GM12878 (cell line): ENCODE measurements around the gene OLFM2. TPM values are rescaled to one million over a fixed set of nuclear protein-coding genes. Genes with fewer than 3 reads are reported as not detected.

ENCODE experiments used
- BACH1 ChIP-seq: fragments of 450-650 bp; IDR thresholded peaks from 2 replicates; pipeline ENCODE4 v1.6.1; 2017; ENCODE audit warnings: mild to moderate bottlenecking, borderline replicate concordance
- BRCA1 ChIP-seq: IDR thresholded peaks from 2 replicates; pipeline ENCODE4 v1.6.1; 2011; ENCODE audit warnings: low read depth, low read length, improper control_type of control experiment
- CBX3 ChIP-seq: fragments of 200-600 bp; sonication (generic); IDR thresholded peaks from 2 replicates; pipeline ENCODE4 v1.6.1; 2016; ENCODE audit warnings: low read depth, borderline replicate concordance
- EP300 ChIP-seq, 2 experiments: fragments of 150-350 bp in 1 of 2; IDR thresholded peaks; 2 replicates each; pipeline ENCODE4 v1.6.1; 2011 to 2012; ENCODE audit warnings: low read depth in 2 of 2, low read length in 2 of 2, borderline replicate concordance in 1 of 2, improper control_type of control experiment in 1 of 2, inconsistent platforms in 1 of 2; ENCODE audit not compliant: control insufficient read depth in 1 of 2
- HCFC1 ChIP-seq: fragments of 150-350 bp; IDR thresholded peaks from 2 replicates; pipeline ENCODE4 v1.6.1; 2014; ENCODE audit warnings: low read length
- HDGF ChIP-seq: fragments of 450-650 bp; IDR thresholded peaks from 2 replicates; pipeline ENCODE4 v1.6.1; 2016; ENCODE audit warnings: antibody characterized with exemption
- LARP7 ChIP-seq: fragments of 450-650 bp; IDR thresholded peaks from 2 replicates; pipeline ENCODE4 v1.6.1; 2017; ENCODE audit warnings: mild to moderate bottlenecking
- NFIC ChIP-seq: IDR thresholded peaks from 2 replicates; pipeline ENCODE4 v1.6.1; 2012; ENCODE audit warnings: low read depth, mild to moderate bottlenecking, inconsistent platforms, low read length, moderate library complexity
- NR2C2 ChIP-seq: IDR thresholded peaks from 2 replicates; pipeline ENCODE4 v1.6.1; 2011; ENCODE audit warnings: borderline replicate concordance, low read depth; ENCODE audit not compliant: control insufficient read depth, insufficient read length
- RELB ChIP-seq: fragments of 450-650 bp; IDR thresholded peaks from 2 replicates; pipeline ENCODE4 v1.6.1; 2017; ENCODE audit warnings: low read depth, mild to moderate bottlenecking, moderate library complexity
- RFX5 ChIP-seq: IDR thresholded peaks from 2 replicates; pipeline ENCODE4 v1.6.1; 2011; ENCODE audit warnings: low read depth, low read length, improper control_type of control experiment
- SIX5 ChIP-seq: IDR thresholded peaks from 2 replicates; pipeline ENCODE4 v1.6.1; 2011; ENCODE audit warnings: mild to moderate bottlenecking, low read depth, low read length, moderate library complexity; ENCODE audit not compliant: severe bottlenecking
- TBL1XR1 ChIP-seq: IDR thresholded peaks from 2 replicates; pipeline ENCODE4 v1.6.1; 2012; ENCODE audit warnings: low read depth, low read length, improper control_type of control experiment
- ZNF217 ChIP-seq: fragments of 450-650 bp; IDR thresholded peaks from 2 replicates; pipeline ENCODE4 v1.6.1; 2017; ENCODE audit warnings: antibody characterized with exemption, mild to moderate bottlenecking
- ZNF622 ChIP-seq: fragments of 450-650 bp; IDR thresholded peaks from 2 replicates; pipeline ENCODE4 v1.6.1; 2017; ENCODE audit warnings: mild to moderate bottlenecking, inconsistent platforms
- polyA plus RNA-seq, 11 experiments: library from polyadenylated mRNA; depleted of rRNA in 4 of 11; unstranded in 6 of 11; stranded (reverse) in 5 of 11; fragments of >200 nt; fragmentation: Nextera tagmentation in 4 of 11; fragmentation: Illumina TruSeq in 1 of 11; extraction: Ambion mirVana in 4 of 11; extraction: Trizol in 1 of 11; gene quantifications; 1 replicate in 1 of 11; 2 replicates in 10 of 11; pipeline versions ENCODE4 v1.2.1 to v1.2.3, GENCODE V29; 2011 to 2016; ENCODE audit warnings: inconsistent platforms in 2 of 11, missing spikeins in 2 of 11, low read depth in 1 of 11
- total RNA-seq, 4 experiments: library from RNA; depleted of rRNA in 3 of 4; stranded (reverse); fragments of >200 nt in 3 of 4; fragmentation: Illumina TruSeq in 1 of 4; extraction: Trizol in 1 of 4; gene quantifications; 2 replicates each; pipeline versions ENCODE4 v1.2.1 to v1.2.3, GENCODE V29; 2013 to 2021
- TF ChIP-seq, protein P1 (sequence below): fragments of 450-650 bp; formaldehyde crosslinking; IDR thresholded peaks from 2 replicates; pipeline ENCODE4 v1.4.0; 2022; ENCODE audit warnings: mild to moderate bottlenecking, moderate library complexity
- TF ChIP-seq, protein P2 (sequence below): fragments of 450-650 bp; formaldehyde crosslinking; IDR thresholded peaks from 2 replicates; pipeline ENCODE4 v1.5.0; 2022; ENCODE audit warnings: mild to moderate bottlenecking, missing genetic modification characterization
- TF ChIP-seq, protein P3 (sequence below): IDR thresholded peaks from 2 replicates; pipeline ENCODE4 v1.6.1; 2011; ENCODE audit warnings: mild to moderate bottlenecking, low read depth, low read length, moderate library complexity; ENCODE audit not compliant: insufficient replicate concordance

Gene OLFM2
- total and polyA plus RNA-seq, 10 of the 15 experiments (the other 5 are each of a cell fraction or from before 2014, with no cell fraction given), result 0.07 to 3.5 (median 0.27) TPM; not detected in 5

GRCh38 chr19:9818734-9819595, 117.3 kb downstream of the OLFM2 start, which contains the start of gene FBXL12 (continued):
- TF ChIP-seq RELB (peak; percentile 97; the same call in 1 of the 2 replicates), ZNF622 (no peak), BRCA1 (no peak), TBL1XR1 (no peak), RFX5 (no peak), BACH1 (0 out of 2 replicates have a peak, but pooled peaks have one; percentile 61), LARP7 (peak; percentile 89; the same call in 1 of the 2 replicates), NR2C2 (no peak), EP300 (IDR thresholded peaks at IDR 0.05; ENCODE audit: borderline replicate concordance in 1 of 2, control insufficient read depth in 1 of 2, low read depth in 2 of 2, low read length in 2 of 2) (no peak), HCFC1 (peak; percentile 41), NFIC (no peak), HDGF (peak; percentile 95), CBX3 (no peak), SIX5 (no peak), ZNF217 (no peak)
- TF ChIP-seq, protein P1, sequence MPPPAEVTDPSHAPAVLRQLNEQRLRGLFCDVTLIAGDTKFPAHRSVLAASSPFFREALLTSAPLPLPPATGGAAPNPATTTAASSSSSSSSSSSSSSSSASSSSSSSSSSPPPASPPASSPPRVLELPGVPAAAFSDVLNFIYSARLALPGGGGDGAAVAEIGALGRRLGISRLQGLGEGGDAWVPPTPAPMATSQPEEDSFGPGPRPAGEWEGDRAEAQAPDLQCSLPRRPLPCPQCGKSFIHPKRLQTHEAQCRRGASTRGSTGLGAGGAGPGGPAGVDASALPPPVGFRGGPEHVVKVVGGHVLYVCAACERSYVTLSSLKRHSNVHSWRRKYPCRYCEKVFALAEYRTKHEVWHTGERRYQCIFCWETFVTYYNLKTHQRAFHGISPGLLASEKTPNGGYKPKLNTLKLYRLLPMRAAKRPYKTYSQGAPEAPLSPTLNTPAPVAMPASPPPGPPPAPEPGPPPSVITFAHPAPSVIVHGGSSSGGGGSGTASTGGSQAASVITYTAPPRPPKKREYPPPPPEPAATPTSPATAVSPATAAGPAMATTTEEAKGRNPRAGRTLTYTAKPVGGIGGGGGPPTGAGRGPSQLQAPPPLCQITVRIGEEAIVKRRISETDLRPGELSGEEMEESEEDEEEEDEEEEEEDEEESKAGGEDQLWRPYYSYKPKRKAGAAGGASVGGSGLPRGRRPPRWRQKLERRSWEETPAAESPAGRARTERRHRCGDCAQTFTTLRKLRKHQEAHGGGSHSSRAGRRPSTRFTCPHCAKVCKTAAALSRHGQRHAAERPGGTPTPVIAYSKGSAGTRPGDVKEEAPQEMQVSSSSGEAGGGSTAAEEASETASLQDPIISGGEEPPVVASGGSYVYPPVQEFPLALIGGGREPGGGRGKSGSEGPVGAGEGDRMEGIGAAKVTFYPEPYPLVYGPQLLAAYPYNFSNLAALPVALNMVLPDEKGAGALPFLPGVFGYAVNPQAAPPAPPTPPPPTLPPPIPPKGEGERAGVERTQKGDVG (CRISPR knock-in tag), result no peak
- TF ChIP-seq, protein P2, sequence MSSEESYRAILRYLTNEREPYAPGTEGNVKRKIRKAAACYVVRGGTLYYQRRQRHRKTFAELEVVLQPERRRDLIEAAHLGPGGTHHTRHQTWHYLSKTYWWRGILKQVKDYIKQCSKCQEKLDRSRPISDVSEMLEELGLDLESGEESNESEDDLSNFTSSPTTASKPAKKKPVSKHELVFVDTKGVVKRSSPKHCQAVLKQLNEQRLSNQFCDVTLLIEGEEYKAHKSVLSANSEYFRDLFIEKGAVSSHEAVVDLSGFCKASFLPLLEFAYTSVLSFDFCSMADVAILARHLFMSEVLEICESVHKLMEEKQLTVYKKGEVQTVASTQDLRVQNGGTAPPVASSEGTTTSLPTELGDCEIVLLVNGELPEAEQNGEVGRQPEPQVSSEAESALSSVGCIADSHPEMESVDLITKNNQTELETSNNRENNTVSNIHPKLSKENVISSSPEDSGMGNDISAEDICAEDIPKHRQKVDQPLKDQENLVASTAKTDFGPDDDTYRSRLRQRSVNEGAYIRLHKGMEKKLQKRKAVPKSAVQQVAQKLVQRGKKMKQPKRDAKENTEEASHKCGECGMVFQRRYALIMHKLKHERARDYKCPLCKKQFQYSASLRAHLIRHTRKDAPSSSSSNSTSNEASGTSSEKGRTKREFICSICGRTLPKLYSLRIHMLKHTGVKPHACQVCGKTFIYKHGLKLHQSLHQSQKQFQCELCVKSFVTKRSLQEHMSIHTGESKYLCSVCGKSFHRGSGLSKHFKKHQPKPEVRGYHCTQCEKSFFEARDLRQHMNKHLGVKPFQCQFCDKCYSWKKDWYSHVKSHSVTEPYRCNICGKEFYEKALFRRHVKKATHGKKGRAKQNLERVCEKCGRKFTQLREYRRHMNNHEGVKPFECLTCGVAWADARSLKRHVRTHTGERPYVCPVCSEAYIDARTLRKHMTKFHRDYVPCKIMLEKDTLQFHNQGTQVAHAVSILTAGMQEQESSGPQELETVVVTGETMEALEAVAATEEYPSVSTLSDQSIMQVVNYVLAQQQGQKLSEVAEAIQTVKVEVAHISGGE (CRISPR knock-in tag), result no peak
- TF ChIP-seq, protein P3, sequence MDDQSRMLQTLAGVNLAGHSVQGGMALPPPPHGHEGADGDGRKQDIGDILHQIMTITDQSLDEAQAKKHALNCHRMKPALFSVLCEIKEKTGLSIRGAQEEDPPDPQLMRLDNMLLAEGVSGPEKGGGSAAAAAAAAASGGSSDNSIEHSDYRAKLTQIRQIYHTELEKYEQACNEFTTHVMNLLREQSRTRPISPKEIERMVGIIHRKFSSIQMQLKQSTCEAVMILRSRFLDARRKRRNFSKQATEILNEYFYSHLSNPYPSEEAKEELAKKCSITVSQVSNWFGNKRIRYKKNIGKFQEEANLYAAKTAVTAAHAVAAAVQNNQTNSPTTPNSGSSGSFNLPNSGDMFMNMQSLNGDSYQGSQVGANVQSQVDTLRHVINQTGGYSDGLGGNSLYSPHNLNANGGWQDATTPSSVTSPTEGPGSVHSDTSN, result no peak
